ENCODE measurements around the gene DUXB. TPM values are rescaled to one million over a fixed set of nuclear protein-coding genes. Genes with fewer than 3 reads are reported as not detected.

The DUXB gene
- total and polyA plus RNA-seq, 10 donors, result not detected

GRCh38 chr16:75644240-75645012 lies 56.8 kb downstream of the DUXB start:
- WGBS, 5 donors, result 86 to 90% (median 89%) methylated on average over 7 of the region's 7 CpGs

More at GRCh38 chr16:75644240-75645012, 56.8 kb downstream of the DUXB start:
- intact Hi-C loops (cut with DNase I; ENCODE audit: low total_unique reads), result no loop called here
- peaks cover 29 to 62% (median 38%) of the 10 kb centered on the region in 6 donors for H3K4me1 ChIP-seq
- no peaks in the 10 kb centered on the region for H3K9me3 ChIP-seq
- no peaks in the 10 kb centered on the region for H3K27me3 ChIP-seq (replicated peaks in 1 of 7)
- H3K27ac ChIP-seq, result peak overlapping the region in 2 of 8 donors; percentile 5 to 52
- peak overlapping the region in 1 of 8 donors; percentile 14 for H3K4me3 ChIP-seq
- no peak for TF ChIP-seq POLR2AphosphoS5 (IDR thresholded peaks at IDR 0.05)
- no peak for TF ChIP-seq POLR2A (IDR thresholded peaks at IDR 0.05)
- H3K36me3 ChIP-seq, result peaks cover 0 to 63% (median 46%) of the 10 kb centered on the region in 6 donors
- DNase-seq, result no peak

Small RNA genes lying within 50 kb of the gene (small RNA-seq; reads per million reads assigned to genes)
- gene RN7SL520P, result 0 reads per million in 4 donors

Other genes starting within 250 kb of the DUXB start
- 10 to 100 TPM; 26.3 to 54.0 (median 34.2) TPM for gene TMEM170A, start 236.8 kb downstream of the DUXB start, total RNA-seq
- gene TMEM170A, start 236.8 kb downstream of the DUXB start, polyA plus RNA-seq, result 10 to 100 TPM in 1 of 3 donors, 1 to 10 TPM in 2; 6.1 to 12.0 (median 6.4) TPM
- gene CHST6, start 206.0 kb downstream of the DUXB start, total RNA-seq, result under 1 TPM in 6 of 7 donors, not detected in 1; 0.17 to 0.66 (median 0.26) TPM
- under 1 TPM; under 0.01 to 0.06 (median 0.02) TPM for gene CHST6, start 206.0 kb downstream of the DUXB start, polyA plus RNA-seq
- under 1 TPM in 2 of 7 donors, not detected in 5; 0.18 to 0.20 TPM for gene CHST5, start 165.4 kb downstream of the DUXB start, total RNA-seq
- gene CHST5, start 165.4 kb downstream of the DUXB start, polyA plus RNA-seq, result under 1 TPM; 0.03 to 0.07 (median 0.06) TPM
- 1 to 10 TPM; 2.7 to 6.7 (median 3.5) TPM for gene TMEM231, start 145.2 kb downstream of the DUXB start, total RNA-seq
- gene TMEM231, start 145.2 kb downstream of the DUXB start, polyA plus RNA-seq, result 1 to 10 TPM; 2.2 to 3.3 (median 2.3) TPM
- gene GABARAPL2, start 135.1 kb downstream of the DUXB start, total RNA-seq, result 100 to 1,000 TPM; 111 to 133 (median 119) TPM
- 100 to 1,000 TPM in 2 of 3 donors, 10 to 100 TPM in 1; 86.6 to 169 (median 130) TPM for gene GABARAPL2, start 135.1 kb downstream of the DUXB start, polyA plus RNA-seq
- 100 to 1,000 TPM in 1 of 7 donors, 10 to 100 TPM in 6; 42.5 to 120 (median 65.5) TPM for gene ADAT1, start 78.2 kb downstream of the DUXB start, total RNA-seq
- 10 to 100 TPM; 13.2 to 18.3 (median 14.5) TPM for gene ADAT1, start 78.2 kb downstream of the DUXB start, polyA plus RNA-seq
- gene KARS1, start 53.8 kb downstream of the DUXB start, total RNA-seq, result 10 to 100 TPM; 85.2 to 97.7 (median 89.6) TPM
- 10 to 100 TPM; 63.7 to 88.0 (median 83.2) TPM for gene KARS1, start 53.8 kb downstream of the DUXB start, polyA plus RNA-seq
- 10 to 100 TPM; 66.5 to 90.1 (median 75.4) TPM for gene TERF2IP, start 53.7 kb downstream of the DUXB start, total RNA-seq
- gene TERF2IP, start 53.7 kb downstream of the DUXB start, polyA plus RNA-seq, result 10 to 100 TPM; 42.8 to 71.0 (median 64.4) TPM
- not detected for gene CPHXL2, start 24.5 kb downstream of the DUXB start, total RNA-seq
- gene CPHXL2, start 24.5 kb downstream of the DUXB start, polyA plus RNA-seq, result under 1 TPM in 1 of 3 donors, not detected in 2; 0.06 TPM
- gene CPHXL, start 25.0 kb upstream of the DUXB start, total RNA-seq, result not detected
- gene CPHXL, start 25.0 kb upstream of the DUXB start, polyA plus RNA-seq, result not detected

All from spleen (tissue), 11 donors.